SK-N-MC (cell line): ENCODE results near the gene CTLA4.
"Not testable (repeated sequence)": the region's sequence is repeated elsewhere in the genome, so short reads cannot be mapped to it uniquely, and the experiment has no call there.

ENCODE experiments used
- DNase-seq: peaks from one replicate; pipeline ENCODE4 v3.0.0-alpha.2; 2011; ENCODE audit warnings: low read depth, low spot score
- H3K27ac ChIP-seq: fragments of 200-600 bp; sonication (generic); 2 replicates; pipeline ENCODE4 v1.5.1; 2016; ENCODE audit warnings: mixed run types
- H3K36me3 ChIP-seq: fragments of 200-600 bp; sonication (generic); 2 replicates; pipeline ENCODE4 v1.6.1; 2017; ENCODE audit warnings: antibody characterized with exemption, low read length, mixed read lengths; ENCODE audit not compliant: insufficient read depth
- H3K4me3 ChIP-seq: fragments of 200-600 bp; sonication (generic); 2 replicates; pipeline ENCODE4 v1.5.1; 2016
- H3K9ac ChIP-seq: fragments of 200-600 bp; sonication (generic); 2 replicates; pipeline ENCODE4 v1.8.0; 2017; ENCODE audit warnings: mixed run types, mixed read lengths; ENCODE audit not compliant: insufficient read length
- H3K9me3 ChIP-seq: fragments of 200-600 bp; sonication (generic); 2 replicates; pipeline ENCODE4 v1.6.1; 2017; ENCODE audit warnings: low read depth, mild to moderate bottlenecking, antibody characterized with exemption, low read length, moderate library complexity, mixed read lengths
- EZH2 ChIP-seq: fragments of 200-600 bp; sonication (generic); IDR thresholded peaks from one replicate; pipeline ENCODE4 v1.6.1; 2017; ENCODE audit warnings: antibody characterized with exemption
- FOXP2 ChIP-seq: optimal IDR thresholded peaks from 2 replicates; pipeline ENCODE3; 2011; ENCODE audit warnings: mild to moderate bottlenecking, moderate library complexity; ENCODE audit not compliant: insufficient read depth; ENCODE audit errors: extremely low read length, control extremely low read depth
- POLR2AphosphoS5 ChIP-seq: IDR thresholded peaks from 2 replicates; pipeline ENCODE4 v1.6.1; 2012; ENCODE audit warnings: mild to moderate bottlenecking, low read depth, low read length, borderline replicate concordance

The CTLA4 gene

GRCh38 chr2:203878063-203878462 lies 10.5 kb downstream of the CTLA4 start:
- no peak for DNase-seq
- H3K9ac ChIP-seq = no peak overlapping the region
- H3K9me3 ChIP-seq = no peaks in the 10 kb centered on the region
- H3K27ac ChIP-seq = no peak overlapping the region
- no peak for TF ChIP-seq FOXP2
- TF ChIP-seq POLR2AphosphoS5 = no peak
- TF ChIP-seq EZH2 = no peak
- H3K36me3 ChIP-seq = no peaks in the 10 kb centered on the region
- no peak overlapping the region for H3K4me3 ChIP-seq

GRCh38 chr2:203880557-203881125 lies 13.1 kb downstream of the CTLA4 start:
- H3K4me3 ChIP-seq = no peak overlapping the region
- DNase-seq = no peak
- TF ChIP-seq FOXP2 = no peak
- no peak for TF ChIP-seq EZH2
- TF ChIP-seq POLR2AphosphoS5 = no peak
- H3K9me3 ChIP-seq = no peaks in the 10 kb centered on the region
- H3K27ac ChIP-seq = no peak overlapping the region
- H3K36me3 ChIP-seq = no peaks in the 10 kb centered on the region
- H3K9ac ChIP-seq = no peak overlapping the region

- not testable (repeated sequence) for DNase-seq, H3K4me3 ChIP-seq, H3K27ac ChIP-seq, H3K9me3 ChIP-seq, H3K9ac ChIP-seq, H3K36me3 ChIP-seq
Observed at GRCh38 chr2:203881185-203881584, 13.6 kb downstream of the CTLA4 start.

GRCh38 chr2:203882551-203882950 lies 15.0 kb downstream of the CTLA4 start:
- no peak for DNase-seq
- H3K9ac ChIP-seq = no peak overlapping the region
- H3K27ac ChIP-seq = no peak overlapping the region
- TF ChIP-seq FOXP2 = no peak
- no peak for TF ChIP-seq POLR2AphosphoS5
- no peak for TF ChIP-seq EZH2
- no peak overlapping the region for H3K4me3 ChIP-seq
- no peaks in the 10 kb centered on the region for H3K36me3 ChIP-seq
- H3K9me3 ChIP-seq = no peaks in the 10 kb centered on the region

GRCh38 chr2:203886661-203887151 lies 19.1 kb downstream of the CTLA4 start:
- TF ChIP-seq POLR2AphosphoS5 (no peak), EZH2 (no peak), FOXP2 (no peak)
- Histone ChIP-seq H3K9ac (no peak overlapping the region), H3K27ac (no peak overlapping the region), H3K9me3 (no peaks in the 10 kb centered on the region), H3K4me3 (no peak overlapping the region), H3K36me3 (no peaks in the 10 kb centered on the region)
- DNase-seq = no peak

GRCh38 chr2:203887677-203888076 lies 20.1 kb downstream of the CTLA4 start:
- no peaks in the 10 kb centered on the region for H3K36me3 ChIP-seq
- no peak overlapping the region for H3K9ac ChIP-seq
- TF ChIP-seq POLR2AphosphoS5 (no peak), FOXP2 (no peak), EZH2 (no peak)
- H3K9me3 ChIP-seq = no peaks in the 10 kb centered on the region
- H3K27ac ChIP-seq = no peak overlapping the region
- no peak for DNase-seq
- no peak overlapping the region for H3K4me3 ChIP-seq

- DNase-seq = no peak
- H3K9me3 ChIP-seq = no peaks in the 10 kb centered on the region
- H3K9ac ChIP-seq = no peak overlapping the region
- TF ChIP-seq FOXP2 (no peak), POLR2AphosphoS5 (no peak), EZH2 (no peak)
- H3K4me3 ChIP-seq = no peak overlapping the region
- H3K27ac ChIP-seq = no peak overlapping the region
- H3K36me3 ChIP-seq = no peaks in the 10 kb centered on the region
Observed at GRCh38 chr2:203889542-203889941, 22.0 kb downstream of the CTLA4 start.

- TF ChIP-seq POLR2AphosphoS5 = no peak
- no peak for TF ChIP-seq FOXP2
- no peak for TF ChIP-seq EZH2
Observed at GRCh38 chr2:203889944-203890343, 22.4 kb downstream of the CTLA4 start.

GRCh38 chr2:203890733-203891132 lies 23.2 kb downstream of the CTLA4 start:
- DNase-seq = no peak
- no peak overlapping the region for H3K27ac ChIP-seq
- H3K9me3 ChIP-seq = no peaks in the 10 kb centered on the region
- no peak overlapping the region for H3K4me3 ChIP-seq
- H3K36me3 ChIP-seq = no peaks in the 10 kb centered on the region
- H3K9ac ChIP-seq = no peak overlapping the region
- TF ChIP-seq FOXP2 = no peak
- TF ChIP-seq EZH2 = no peak
- TF ChIP-seq POLR2AphosphoS5 = no peak

More at GRCh38 chr2:203889944-203890343, 22.4 kb downstream of the CTLA4 start:
- Histone ChIP-seq H3K4me3 (no peak overlapping the region), H3K36me3 (no peaks in the 10 kb centered on the region), H3K27ac (no peak overlapping the region), H3K9me3 (no peaks in the 10 kb centered on the region), H3K9ac (no peak overlapping the region)
- no peak for DNase-seq
